Measurements from ENCODE around the gene LMAN2. TPM values are rescaled to one million over a fixed set of nuclear protein-coding genes. Genes with fewer than 3 reads are reported as not detected.
A peak's percentile ranks its signal among the peaks of the same experiment; 100 is the strongest.

The LMAN2 gene
- polyA plus RNA-seq, 1 experiment: 150 TPM

GRCh38 chr5:177314376-177315342, 36.8 kb downstream of the LMAN2 start:
- DNase-seq (ENCODE audit: low read depth, low spot score): no peak
- Histone ChIP-seq H3K4me3 (ENCODE audit: low read depth, low read length) (no peak overlapping the region), H3K9me3 (ENCODE audit: control insufficient read depth, insufficient read depth, low read length) (no peaks in the 10 kb centered on the region; the same call in 1 of the 2 replicates), H3K27ac (ENCODE audit: low read depth, low read length) (no peak overlapping the region), H3K27me3 (ENCODE audit: control insufficient read depth, insufficient read depth, low read length) (no peaks in the 10 kb centered on the region)
- TF ChIP-seq, protein P1, sequence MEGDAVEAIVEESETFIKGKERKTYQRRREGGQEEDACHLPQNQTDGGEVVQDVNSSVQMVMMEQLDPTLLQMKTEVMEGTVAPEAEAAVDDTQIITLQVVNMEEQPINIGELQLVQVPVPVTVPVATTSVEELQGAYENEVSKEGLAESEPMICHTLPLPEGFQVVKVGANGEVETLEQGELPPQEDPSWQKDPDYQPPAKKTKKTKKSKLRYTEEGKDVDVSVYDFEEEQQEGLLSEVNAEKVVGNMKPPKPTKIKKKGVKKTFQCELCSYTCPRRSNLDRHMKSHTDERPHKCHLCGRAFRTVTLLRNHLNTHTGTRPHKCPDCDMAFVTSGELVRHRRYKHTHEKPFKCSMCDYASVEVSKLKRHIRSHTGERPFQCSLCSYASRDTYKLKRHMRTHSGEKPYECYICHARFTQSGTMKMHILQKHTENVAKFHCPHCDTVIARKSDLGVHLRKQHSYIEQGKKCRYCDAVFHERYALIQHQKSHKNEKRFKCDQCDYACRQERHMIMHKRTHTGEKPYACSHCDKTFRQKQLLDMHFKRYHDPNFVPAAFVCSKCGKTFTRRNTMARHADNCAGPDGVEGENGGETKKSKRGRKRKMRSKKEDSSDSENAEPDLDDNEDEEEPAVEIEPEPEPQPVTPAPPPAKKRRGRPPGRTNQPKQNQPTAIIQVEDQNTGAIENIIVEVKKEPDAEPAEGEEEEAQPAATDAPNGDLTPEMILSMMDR (IDR thresholded peaks at IDR 0.05; ENCODE audit: low read depth, low read length): no peak
- CTCF ChIA-PET: interaction anchor here (1.1 to 4.2 kb wide), 2 partner anchors 88 to 131 kb away, joined by 3 to 20 read pairs; partner anchors contain the start of gene PRR7
- POLR2A ChIA-PET: no interaction called here

GRCh38 chr5:177313561-177314259, 37.8 kb downstream of the LMAN2 start:
- TF ChIP-seq, protein P1 (IDR thresholded peaks at IDR 0.05; ENCODE audit: low read depth, low read length): no peak
- ChIA-PET POLR2A (no interaction called here), CTCF (no interaction called here)
- H3K4me3 ChIP-seq (ENCODE audit: low read depth, low read length): no peak overlapping the region
- H3K27me3 ChIP-seq (ENCODE audit: control insufficient read depth, insufficient read depth, low read length): no peaks in the 10 kb centered on the region
- no peaks in the 10 kb centered on the region; the same call in 1 of the 2 replicates for H3K9me3 ChIP-seq (ENCODE audit: control insufficient read depth, insufficient read depth, low read length)
- no peak for DNase-seq (ENCODE audit: low read depth, low spot score)
- H3K27ac ChIP-seq (ENCODE audit: low read depth, low read length): no peak overlapping the region

DNA sequence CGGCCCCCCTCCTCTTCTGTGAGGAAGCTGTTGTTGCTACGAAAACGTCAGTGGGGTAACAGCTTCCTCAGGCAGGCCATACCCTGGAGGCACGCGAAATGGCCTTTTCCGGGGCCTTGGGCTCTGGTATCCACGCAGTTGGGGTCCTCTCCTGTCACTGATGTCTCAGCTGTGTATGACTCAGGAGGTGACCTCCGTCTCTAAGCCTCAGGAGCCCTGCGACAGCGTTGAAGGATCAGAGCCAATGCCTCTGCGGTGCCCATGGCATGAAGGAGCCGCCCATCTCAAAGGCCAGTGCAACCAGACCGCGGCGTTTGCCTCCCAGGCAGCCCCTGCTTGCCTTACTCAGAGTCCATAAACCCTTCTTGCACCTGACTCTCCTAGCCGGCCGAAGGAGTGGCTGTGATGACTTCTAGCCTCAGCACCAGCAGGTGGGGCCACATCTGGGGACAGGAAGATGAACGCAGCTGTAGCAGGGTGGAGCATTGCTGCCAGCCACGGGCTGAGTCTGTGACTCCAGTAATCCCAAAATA, 38.8 kb downstream of the LMAN2 start:
- ChIA-PET POLR2A (interaction anchor here (0.6 to 1.3 kb wide), 5 partner anchors 9 to 185 kb away, joined by 3 to 7 read pairs (median 3); partner anchors contain the start of genes LMAN2, PDLIM7, PRELID1 and RAB24), CTCF (no interaction called here)
- no peaks in the 10 kb centered on the region for H3K27me3 ChIP-seq (ENCODE audit: control insufficient read depth, insufficient read depth, low read length)
- peak overlapping the region; percentile 33 for H3K4me3 ChIP-seq (ENCODE audit: low read depth, low read length)
- TF ChIP-seq, protein P1 (IDR thresholded peaks at IDR 0.05; ENCODE audit: low read depth, low read length): no peak
- H3K9me3 ChIP-seq (ENCODE audit: control insufficient read depth, insufficient read depth, low read length): no peaks in the 10 kb centered on the region; the same call in 1 of the 2 replicates
- no peak overlapping the region for H3K27ac ChIP-seq (ENCODE audit: low read depth, low read length)
- DNase-seq (ENCODE audit: low read depth, low spot score): no peak

GRCh38 chr5:177311723-177312648, 39.5 kb downstream of the LMAN2 start, which contains the start of gene MXD3:
TSS of gene MXD3 (minus strand) at chr5:177311898. CDS start at chr5:177311830, 68 bp downstream.
- H3K4me3 ChIP-seq (ENCODE audit: low read depth, low read length): peak within 1 kb of the TSS; percentile 68

More at GRCh38 chr5:177311723-177312648, 39.5 kb downstream of the LMAN2 start, which contains the start of gene MXD3:
- ChIA-PET CTCF (no interaction called here), POLR2A (interaction anchor here (0.6 to 1.3 kb wide), 5 partner anchors 8 to 186 kb away, joined by 3 to 7 read pairs (median 3); partner anchors contain the start of genes LMAN2, PDLIM7, PRELID1 and RAB24)
- H3K27ac ChIP-seq (ENCODE audit: low read depth, low read length): peak within 1 kb of the TSS; percentile 78
- DNase-seq (ENCODE audit: low read depth, low spot score): peak; percentile 77
- H3K9me3 ChIP-seq (ENCODE audit: control insufficient read depth, insufficient read depth, low read length): no peaks in the 10 kb centered on the region; the same call in 1 of the 2 replicates
- TF ChIP-seq, protein P1 (IDR thresholded peaks at IDR 0.05; ENCODE audit: low read depth, low read length): no peak
- H3K27me3 ChIP-seq (ENCODE audit: control insufficient read depth, insufficient read depth, low read length): no peaks in the 10 kb centered on the region

Measured in AG04450 (cell line).